Nephron progenitor cell (in vitro differentiated cells): ENCODE results near the gene LRRC36.

Experiments
- DNase-seq: peaks from one replicate; pipeline ENCODE4 v3.0.0; 2021
- H3K27ac Mint-ChIP-seq: 2 replicates; pipeline ENCODE4 v1.8.0; 2021; ENCODE audit warnings: mild to moderate bottlenecking, moderate library complexity, mixed read lengths
- H3K27me3 Mint-ChIP-seq: 2 replicates; pipeline ENCODE4 v1.8.0; 2021; ENCODE audit warnings: mild to moderate bottlenecking, low read depth, mixed read lengths; ENCODE audit not compliant: poor library complexity
- H3K36me3 Mint-ChIP-seq: 2 replicates; pipeline ENCODE4 v1.8.0; 2021; ENCODE audit warnings: low read depth, mixed read lengths
- H3K4me1 Mint-ChIP-seq: 2 replicates; pipeline ENCODE4 v1.8.0; 2021; ENCODE audit warnings: mixed read lengths
- H3K4me3 Mint-ChIP-seq: 2 replicates; pipeline ENCODE4 v1.8.0; 2021; ENCODE audit warnings: mild to moderate bottlenecking, moderate library complexity, mixed read lengths
- H3K9me3 Mint-ChIP-seq: 2 replicates; pipeline ENCODE4 v1.8.0; 2021; ENCODE audit warnings: mild to moderate bottlenecking, moderate library complexity, mixed read lengths
- TF ChIP-seq, protein P1 (sequence below): fragments of 200-600 bp; sonication (generic); IDR thresholded peaks from 2 replicates; pipeline ENCODE4 v1.5.0; 2021; ENCODE audit warnings: antibody characterized with exemption

The LRRC36 gene

GRCh38 chr16:67336116-67336515, 9.5 kb downstream of the LRRC36 start:
- no peak overlapping the region for H3K27ac Mint-ChIP-seq
- DNase-seq, result no peak
- TF ChIP-seq, protein P1, sequence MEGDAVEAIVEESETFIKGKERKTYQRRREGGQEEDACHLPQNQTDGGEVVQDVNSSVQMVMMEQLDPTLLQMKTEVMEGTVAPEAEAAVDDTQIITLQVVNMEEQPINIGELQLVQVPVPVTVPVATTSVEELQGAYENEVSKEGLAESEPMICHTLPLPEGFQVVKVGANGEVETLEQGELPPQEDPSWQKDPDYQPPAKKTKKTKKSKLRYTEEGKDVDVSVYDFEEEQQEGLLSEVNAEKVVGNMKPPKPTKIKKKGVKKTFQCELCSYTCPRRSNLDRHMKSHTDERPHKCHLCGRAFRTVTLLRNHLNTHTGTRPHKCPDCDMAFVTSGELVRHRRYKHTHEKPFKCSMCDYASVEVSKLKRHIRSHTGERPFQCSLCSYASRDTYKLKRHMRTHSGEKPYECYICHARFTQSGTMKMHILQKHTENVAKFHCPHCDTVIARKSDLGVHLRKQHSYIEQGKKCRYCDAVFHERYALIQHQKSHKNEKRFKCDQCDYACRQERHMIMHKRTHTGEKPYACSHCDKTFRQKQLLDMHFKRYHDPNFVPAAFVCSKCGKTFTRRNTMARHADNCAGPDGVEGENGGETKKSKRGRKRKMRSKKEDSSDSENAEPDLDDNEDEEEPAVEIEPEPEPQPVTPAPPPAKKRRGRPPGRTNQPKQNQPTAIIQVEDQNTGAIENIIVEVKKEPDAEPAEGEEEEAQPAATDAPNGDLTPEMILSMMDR, result no peak
- H3K4me3 Mint-ChIP-seq, result no peak overlapping the region
- peaks cover 7% of the 10 kb centered on the region for H3K27me3 Mint-ChIP-seq
- no peaks in the 10 kb centered on the region for H3K4me1 Mint-ChIP-seq
- H3K9me3 Mint-ChIP-seq, result peaks cover 21% of the 10 kb centered on the region
- no peaks in the 10 kb centered on the region for H3K36me3 Mint-ChIP-seq

DNA sequence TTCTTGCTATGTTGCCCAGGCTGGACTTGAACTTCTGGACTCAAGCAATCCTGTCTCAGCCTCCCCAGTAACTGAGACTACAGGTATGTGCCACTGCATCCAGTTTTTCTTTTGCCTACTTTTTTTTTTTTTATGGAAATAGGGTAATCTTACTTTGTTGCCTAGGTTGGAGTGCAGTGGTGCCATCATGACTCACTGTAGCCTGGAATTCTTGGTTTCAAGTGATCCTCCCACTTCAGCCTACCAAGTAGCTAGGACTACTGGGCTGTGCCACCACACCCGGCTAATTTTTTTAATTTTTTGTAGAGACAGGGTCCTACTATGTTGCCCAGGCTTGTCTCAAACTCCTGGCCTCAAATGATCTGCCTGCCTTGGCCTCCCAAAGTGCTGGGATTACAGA, 10.0 kb downstream of the LRRC36 start:
- TF ChIP-seq, protein P1, result no peak
- peaks cover 21% of the 10 kb centered on the region for H3K9me3 Mint-ChIP-seq
- H3K4me1 Mint-ChIP-seq, result no peaks in the 10 kb centered on the region
- H3K27me3 Mint-ChIP-seq, result peaks cover 7% of the 10 kb centered on the region
- no peak for DNase-seq
- no peaks in the 10 kb centered on the region for H3K36me3 Mint-ChIP-seq
- H3K4me3 Mint-ChIP-seq, result no peak overlapping the region
- H3K27ac Mint-ChIP-seq, result no peak overlapping the region

DNA sequence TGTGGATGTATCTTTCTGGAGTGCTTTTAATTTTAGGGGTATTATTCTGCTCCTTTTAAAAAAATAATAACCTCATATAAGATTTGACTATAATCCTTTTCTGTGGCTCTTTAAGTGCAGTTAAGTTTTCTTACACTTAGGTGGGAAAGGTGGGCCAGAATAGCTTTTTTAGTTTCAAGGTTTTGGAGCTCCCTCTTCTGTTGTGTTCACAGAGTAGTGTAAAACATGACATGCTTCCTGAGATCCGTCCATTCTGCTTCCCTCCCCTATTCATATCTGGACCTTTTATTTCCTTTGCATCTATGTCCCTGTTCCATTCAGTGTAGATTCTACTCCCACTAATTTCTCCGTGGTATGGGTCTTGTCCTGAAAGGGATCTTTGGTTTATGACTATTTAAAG, 12.8 kb downstream of the LRRC36 start:
- peaks cover 17% of the 10 kb centered on the region for H3K9me3 Mint-ChIP-seq
- no peaks in the 10 kb centered on the region for H3K4me1 Mint-ChIP-seq
- H3K27me3 Mint-ChIP-seq, result peaks cover 11% of the 10 kb centered on the region
- TF ChIP-seq, protein P1, result no peak
- no peak for DNase-seq
- no peaks in the 10 kb centered on the region for H3K36me3 Mint-ChIP-seq
- H3K27ac Mint-ChIP-seq, result no peak overlapping the region
- no peak overlapping the region for H3K4me3 Mint-ChIP-seq

DNA sequence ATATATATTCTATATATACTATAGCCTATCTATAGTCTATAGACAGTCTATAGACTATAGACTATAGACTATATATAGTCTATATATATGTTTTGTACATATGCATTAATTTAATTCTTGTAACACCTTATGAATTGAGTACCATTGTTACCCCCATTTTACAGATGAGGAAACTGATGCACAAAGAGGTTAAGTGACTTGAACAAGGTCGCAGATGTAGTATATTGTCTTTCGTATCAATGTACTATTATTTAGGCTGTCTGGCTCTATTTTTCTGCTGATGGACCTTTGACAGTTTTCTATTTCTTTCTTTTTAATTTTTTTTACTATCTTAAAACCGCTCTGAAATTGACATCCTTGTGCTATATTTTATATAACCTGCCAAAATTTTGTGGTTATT, 14.6 kb downstream of the LRRC36 start:
- Mint-ChIP-seq H3K27me3 (peaks cover 11% of the 10 kb centered on the region), H3K4me1 (no peaks in the 10 kb centered on the region), H3K27ac (no peak overlapping the region), H3K9me3 (no peaks in the 10 kb centered on the region), H3K36me3 (no peaks in the 10 kb centered on the region), H3K4me3 (no peak overlapping the region)
- TF ChIP-seq, protein P1, result no peak
- no peak for DNase-seq

DNA sequence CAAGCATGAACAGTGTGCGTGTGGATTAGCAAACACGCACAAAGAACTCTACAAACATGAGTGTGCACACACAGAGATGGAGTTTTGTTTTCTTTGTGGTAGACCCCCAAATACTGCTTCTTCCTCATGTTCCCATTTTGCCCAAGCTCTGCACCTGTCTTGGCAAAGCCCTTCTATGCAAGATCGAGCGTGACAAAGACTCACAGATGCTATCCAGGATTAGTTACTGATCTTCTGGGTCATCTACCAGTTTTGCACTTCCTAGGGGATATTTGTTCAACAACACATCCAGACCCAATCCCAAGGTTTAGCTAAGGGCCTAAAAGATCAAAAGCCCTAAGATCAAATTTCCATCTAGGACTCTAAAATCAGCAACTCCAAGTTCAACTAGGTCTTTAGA, 16.0 kb downstream of the LRRC36 start:
- Mint-ChIP-seq H3K36me3 (no peaks in the 10 kb centered on the region), H3K4me1 (no peaks in the 10 kb centered on the region), H3K9me3 (no peaks in the 10 kb centered on the region), H3K4me3 (no peak overlapping the region), H3K27me3 (peaks cover 17% of the 10 kb centered on the region), H3K27ac (no peak overlapping the region)
- TF ChIP-seq, protein P1, result no peak
- DNase-seq, result no peak

DNA sequence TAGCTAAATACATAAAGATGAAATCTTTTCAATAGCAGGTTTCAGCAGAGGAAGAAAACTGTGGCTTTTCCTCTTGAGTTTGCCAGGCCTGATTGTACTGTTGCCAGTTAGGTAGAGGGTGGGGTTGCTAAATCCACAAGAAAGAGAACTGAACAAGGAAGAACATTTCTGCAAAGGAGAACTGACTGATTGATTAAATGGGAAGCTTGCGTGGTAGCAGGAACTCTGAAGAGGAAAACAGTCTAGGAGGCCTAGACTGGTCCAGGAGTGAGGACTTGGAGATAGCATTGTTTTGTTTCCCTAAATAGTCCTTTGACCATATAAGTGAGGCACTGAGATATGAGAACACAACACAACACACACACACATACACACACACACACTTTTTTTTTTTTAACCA, 18.8 kb downstream of the LRRC36 start:
- no peak overlapping the region for H3K27ac Mint-ChIP-seq
- DNase-seq, result no peak
- TF ChIP-seq, protein P1, result no peak
- peaks cover 13% of the 10 kb centered on the region for H3K27me3 Mint-ChIP-seq
- no peaks in the 10 kb centered on the region for H3K4me1 Mint-ChIP-seq
- H3K4me3 Mint-ChIP-seq, result no peak overlapping the region
- H3K9me3 Mint-ChIP-seq, result no peaks in the 10 kb centered on the region
- no peaks in the 10 kb centered on the region for H3K36me3 Mint-ChIP-seq
